Stimulated activated CD4-positive, alpha-beta T cell treated with anti-CD3 and anti-CD28 coated beads, Interleukin-1b, Interleukin-23, amount 100 ng/mL, for 4 hours (primary cell): ENCODE results near the gene FGD5.

Experiments used
- DNase-seq, 2 donors: peaks; one replicate each; pipeline ENCODE4 v3.0.0-alpha.2; 2020; ENCODE audit warnings: low read depth in 2 of 2

FGD5 gene

DNA sequence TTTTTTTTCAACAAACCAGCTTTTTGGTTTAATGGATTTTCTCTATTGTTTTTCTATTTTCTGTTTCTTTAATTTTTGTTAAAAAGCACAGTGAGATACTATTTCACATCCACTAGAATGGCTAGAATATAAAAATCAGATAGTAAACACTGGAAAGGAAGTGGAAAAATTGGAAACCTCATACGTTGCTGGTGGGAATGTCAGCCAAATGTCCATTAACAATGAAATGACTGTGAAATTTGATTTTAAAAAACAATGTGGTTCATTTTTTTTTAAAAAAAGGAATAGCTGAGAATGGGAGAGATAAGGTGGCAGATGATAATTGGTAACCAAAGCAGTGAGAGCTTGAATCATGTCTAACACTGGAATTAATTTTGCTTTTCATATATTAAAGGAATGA, 148.5 kb downstream of the FGD5 start:
- DNase-seq, result no peak

DNA sequence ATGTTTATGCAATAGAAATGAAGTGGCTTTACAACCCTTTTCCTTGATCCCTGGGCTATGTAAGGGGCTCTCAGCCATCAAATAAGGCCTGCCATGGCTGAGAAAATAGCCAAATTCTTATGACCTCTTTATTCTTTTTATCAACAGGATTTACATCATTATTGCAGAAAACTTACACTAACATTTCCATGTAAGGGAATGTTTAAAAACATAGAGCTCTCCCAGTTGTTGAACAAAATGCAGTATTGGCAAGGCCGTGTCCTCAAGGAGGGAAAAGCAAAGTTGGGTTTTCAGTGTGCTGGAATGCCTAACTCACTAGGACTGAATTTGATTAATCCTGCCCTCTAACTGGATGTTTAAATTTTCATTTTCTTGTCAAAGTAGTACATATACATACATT, 150.9 kb downstream of the FGD5 start:
- no peak for DNase-seq

DNA sequence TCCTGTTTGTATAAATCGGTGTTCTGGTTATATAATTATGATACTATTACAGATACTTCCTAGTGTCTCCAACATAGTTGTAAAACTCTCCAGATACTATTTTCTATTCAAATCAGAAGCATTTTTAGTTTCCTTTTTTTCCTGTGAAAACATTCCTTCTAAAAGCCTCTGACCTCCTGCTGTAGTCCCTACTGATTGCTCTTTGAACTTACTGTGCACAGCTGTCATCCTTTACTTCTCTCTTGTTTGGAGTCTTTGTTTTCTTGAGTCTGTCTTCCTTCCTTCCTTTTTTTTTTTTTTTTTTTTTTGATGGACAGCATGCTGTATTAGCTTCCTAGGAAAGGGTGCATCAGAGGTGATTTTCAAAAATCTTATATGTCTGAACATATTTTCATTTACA, 157.6 kb downstream of the FGD5 start:
- DNase-seq, result no peak

DNA sequence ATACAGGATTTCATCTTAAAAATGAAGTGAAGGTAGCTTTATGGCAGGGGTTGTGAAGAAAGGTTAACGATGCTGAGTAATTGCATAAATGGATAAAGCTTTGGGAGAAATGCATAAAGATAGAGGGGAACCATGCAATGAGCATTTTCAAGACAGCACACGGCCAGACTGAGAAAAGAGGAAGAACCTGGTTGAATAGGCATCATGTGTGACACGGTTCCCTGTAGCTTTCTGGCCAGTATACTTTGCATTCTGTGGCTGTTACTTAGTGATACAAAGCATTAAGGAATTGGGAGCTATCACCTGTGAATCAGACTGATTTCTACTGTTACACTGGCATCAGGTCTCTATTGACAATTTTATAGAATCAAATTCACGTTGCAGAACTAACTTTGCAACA, 161.9 kb downstream of the FGD5 start:
- no peak for DNase-seq
